OCI-LY7 (cell line): Measurements from ENCODE around the gene GAS6. TPM values are rescaled to one million over a fixed set of nuclear protein-coding genes. Genes with fewer than 3 reads are reported as not detected.

Experiments used
- BruUV-seq: library from RNA; stranded (reverse); fragments of 400-500 nt; replicated peaks from 2 replicates; lab custom pipeline; 2021; lab: Mats Ljungman, UMichigan
- CTCF ChIA-PET: fragments of 300-600 bp; sonication (Branson Sonifier 250); formaldehyde crosslinking; loops from one replicate; lab custom pipeline; 2022; ENCODE audit warnings: antibody characterized with exemption; ENCODE audit not compliant: unreplicated experiment; lab: Charles Lee
- POLR2A ChIA-PET: fragments of 300-600 bp; sonication (Branson Sonifier 250); formaldehyde crosslinking; loops from one replicate; lab custom pipeline; 2022; ENCODE audit warnings: antibody characterized with exemption; lab: Charles Lee
- DNase-seq: peaks from one replicate; pipeline ENCODE4 v3.0.0-alpha.2; 2015; ENCODE audit warnings: low spot score
- H2AFZ ChIP-seq: fragments of 200-600 bp; sonication (generic), shearing (Covaris generic); 2 replicates; pipeline ENCODE4 v1.6.1; 2014; ENCODE audit warnings: mild to moderate bottlenecking, antibody characterized with exemption, low read length, moderate library complexity
- H3K27ac ChIP-seq: fragments of 200-600 bp; sonication (generic); 2 replicates; pipeline ENCODE4 v1.5.1; 2014; ENCODE audit warnings: mixed run types, low read depth, mild to moderate bottlenecking, moderate library complexity, low read length, inconsistent platforms; ENCODE audit not compliant: poor library complexity, severe bottlenecking
- H3K36me3 ChIP-seq: fragments of 200-600 bp; sonication (generic); 2 replicates; pipeline ENCODE4 v1.6.1; 2014; ENCODE audit warnings: mild to moderate bottlenecking, antibody characterized with exemption, low read length, moderate library complexity, mixed read lengths; ENCODE audit not compliant: insufficient read depth
- H3K4me1 ChIP-seq: fragments of 200-600 bp; sonication (generic); 2 replicates; pipeline ENCODE4 v1.5.1; 2014; ENCODE audit warnings: mild to moderate bottlenecking, low read length; ENCODE audit not compliant: insufficient read depth, poor library complexity, severe bottlenecking
- H3K4me2 ChIP-seq: fragments of 200-600 bp; sonication (generic); 2 replicates; pipeline ENCODE4 v1.6.1; 2014; ENCODE audit warnings: mild to moderate bottlenecking, low read length
- H3K4me3 ChIP-seq: fragments of 200-600 bp; sonication (generic); 2 replicates; pipeline ENCODE4 v1.5.1; 2014; ENCODE audit warnings: mild to moderate bottlenecking, low read depth, low read length; ENCODE audit not compliant: poor library complexity, severe bottlenecking
- H3K79me2 ChIP-seq: fragments of 200-600 bp; sonication (generic); 2 replicates; pipeline ENCODE4 v1.6.1; 2016; ENCODE audit warnings: low read depth, mild to moderate bottlenecking, low read length, moderate library complexity, mixed read lengths; ENCODE audit not compliant: insufficient read depth
- H3K9me2 ChIP-seq: fragments of 200-600 bp; sonication (generic); 2 replicates; pipeline ENCODE4 v1.6.1; 2016; ENCODE audit warnings: mild to moderate bottlenecking, low read length, mixed read lengths; ENCODE audit not compliant: insufficient read depth
- H3K9me3 ChIP-seq: fragments of 200-600 bp; sonication (generic); 2 replicates; pipeline ENCODE4 v1.6.1; 2014; ENCODE audit warnings: mild to moderate bottlenecking, mixed run types, low read length, mixed read lengths
- H4K20me1 ChIP-seq: fragments of 200-600 bp; sonication (generic); 2 replicates; pipeline ENCODE4 v1.6.1; 2014; ENCODE audit warnings: mild to moderate bottlenecking, antibody characterized with exemption, low read length, moderate library complexity, mixed read lengths; ENCODE audit not compliant: insufficient read depth
- EZH2phosphoT487 ChIP-seq: fragments of 200-600 bp; sonication (generic); IDR thresholded peaks from 2 replicates; pipeline ENCODE4 v1.6.1; 2018; ENCODE audit warnings: low read depth, borderline replicate concordance, mild to moderate bottlenecking, mixed run types, antibody characterized with exemption, low read length, moderate library complexity, mixed read lengths
- intact Hi-C: fragments of 100-400 bp; cut with micrococcal nuclease; formaldehyde crosslinking; loops from one replicate; pipeline ENCODE4 v1.10.0; 2022; ENCODE audit not compliant: unreplicated experiment
- total RNA-seq, 2 experiments: library from RNA; depleted of rRNA in 1 of 2; stranded (reverse); fragments of >200 nt in 1 of 2; shearing (Covaris generic) in 1 of 2; gene quantifications; 2 replicates each; pipeline ENCODE4 v1.2.3, GENCODE V29; 2014 to 2022
- TF ChIP-seq, protein P1 (sequence below): fragments of 200-600 bp; sonication (generic); conservative IDR thresholded peaks from 2 replicates; pipeline ENCODE4 v1.5.1; 2014; ENCODE audit warnings: mild to moderate bottlenecking, antibody characterized with exemption, low read length, moderate library complexity, mixed read lengths

GAS6 gene
- total RNA-seq, 2 experiments from 2014 or later, result not detected

DNA sequence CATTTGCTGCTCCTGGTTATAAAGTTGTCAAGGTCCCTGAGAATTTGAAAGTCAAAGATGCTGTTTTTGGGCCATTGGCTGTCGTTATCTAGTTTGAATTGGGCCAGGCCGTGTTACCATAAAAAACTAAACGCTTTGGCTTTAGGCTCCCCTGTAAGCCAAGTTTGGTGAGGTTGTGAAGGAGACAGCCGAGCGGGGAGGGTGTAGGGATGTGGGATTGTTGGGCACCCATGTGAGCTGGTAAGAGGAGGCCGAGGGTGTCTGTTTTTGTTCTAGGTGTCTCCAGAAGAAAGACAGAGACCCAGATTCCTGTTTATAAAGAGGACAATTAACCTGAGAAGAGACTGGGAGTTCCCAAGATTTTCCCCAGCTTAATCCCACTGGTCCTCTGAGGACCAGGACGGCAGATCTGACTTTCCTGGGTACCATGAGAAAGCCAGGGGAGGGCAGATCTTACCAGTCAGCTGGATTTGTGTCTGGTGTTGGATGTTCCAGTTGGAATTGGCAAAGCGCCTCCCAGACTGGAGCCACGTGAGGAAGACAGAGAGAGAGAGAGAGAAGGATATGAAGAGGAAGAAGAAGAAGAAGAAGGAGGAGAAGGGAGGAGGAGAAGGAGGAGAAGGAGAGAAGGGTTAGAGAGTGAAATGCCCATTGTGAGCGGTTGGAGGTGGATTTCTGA lies 79.8 kb downstream of the GAS6 start:
- Histone ChIP-seq H4K20me1 (no peaks in the 10 kb centered on the region), H3K4me2 (no peak overlapping the region), H3K79me2 (no peaks in the 10 kb centered on the region), H3K27ac (no peak overlapping the region), H3K36me3 (no peaks in the 10 kb centered on the region), H3K9me2 (no peaks in the 10 kb centered on the region), H3K4me3 (no peak overlapping the region), H3K9me3 (no peaks in the 10 kb centered on the region), H3K4me1 (no peaks in the 10 kb centered on the region), H2AFZ (no peak overlapping the region)
- POLR2A ChIA-PET, result no interaction called here
- no peak for TF ChIP-seq EZH2phosphoT487
- TF ChIP-seq, protein P1, sequence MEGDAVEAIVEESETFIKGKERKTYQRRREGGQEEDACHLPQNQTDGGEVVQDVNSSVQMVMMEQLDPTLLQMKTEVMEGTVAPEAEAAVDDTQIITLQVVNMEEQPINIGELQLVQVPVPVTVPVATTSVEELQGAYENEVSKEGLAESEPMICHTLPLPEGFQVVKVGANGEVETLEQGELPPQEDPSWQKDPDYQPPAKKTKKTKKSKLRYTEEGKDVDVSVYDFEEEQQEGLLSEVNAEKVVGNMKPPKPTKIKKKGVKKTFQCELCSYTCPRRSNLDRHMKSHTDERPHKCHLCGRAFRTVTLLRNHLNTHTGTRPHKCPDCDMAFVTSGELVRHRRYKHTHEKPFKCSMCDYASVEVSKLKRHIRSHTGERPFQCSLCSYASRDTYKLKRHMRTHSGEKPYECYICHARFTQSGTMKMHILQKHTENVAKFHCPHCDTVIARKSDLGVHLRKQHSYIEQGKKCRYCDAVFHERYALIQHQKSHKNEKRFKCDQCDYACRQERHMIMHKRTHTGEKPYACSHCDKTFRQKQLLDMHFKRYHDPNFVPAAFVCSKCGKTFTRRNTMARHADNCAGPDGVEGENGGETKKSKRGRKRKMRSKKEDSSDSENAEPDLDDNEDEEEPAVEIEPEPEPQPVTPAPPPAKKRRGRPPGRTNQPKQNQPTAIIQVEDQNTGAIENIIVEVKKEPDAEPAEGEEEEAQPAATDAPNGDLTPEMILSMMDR, result no peak
- BruUV-seq, result no TSS peak
- intact Hi-C loops, result no loop called here
- no peak for DNase-seq
- CTCF ChIA-PET, result no interaction called here

DNA sequence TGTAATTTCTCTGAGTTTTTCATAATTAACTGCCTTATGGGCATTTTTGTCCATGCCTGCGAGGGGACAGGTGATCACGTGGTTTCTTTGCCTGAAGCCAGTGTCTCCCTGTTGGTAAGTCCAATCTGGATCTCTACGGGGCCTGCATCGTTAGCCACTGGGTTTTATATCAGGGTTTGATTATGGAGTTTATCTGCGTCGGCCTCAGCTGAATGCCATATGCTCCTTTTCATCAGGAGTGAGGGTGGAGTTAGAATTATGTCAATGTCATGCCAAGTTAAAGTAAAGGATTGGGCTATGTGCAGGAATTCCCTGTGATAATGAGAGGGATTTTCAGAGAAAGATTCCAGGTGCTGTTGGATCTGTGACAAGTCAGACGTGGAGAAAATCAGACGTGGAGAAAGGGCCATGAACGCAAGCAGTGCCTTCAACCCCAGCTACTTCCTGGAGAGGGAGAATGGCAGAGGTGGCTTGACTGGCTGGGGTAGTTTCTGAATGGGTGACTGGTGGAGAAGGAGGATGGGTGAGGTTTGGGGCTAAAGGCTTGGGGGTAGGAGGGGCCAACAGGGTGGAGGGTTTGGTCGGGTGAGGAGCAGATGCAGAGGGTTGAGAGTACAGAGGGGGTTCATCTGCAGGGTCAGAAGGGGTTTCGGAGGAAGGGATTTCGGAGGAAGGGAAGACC lies 80.5 kb downstream of the GAS6 start:
- intact Hi-C loops, result no loop called here
- ChIA-PET CTCF (no interaction called here), POLR2A (no interaction called here)
- H4K20me1 ChIP-seq, result no peaks in the 10 kb centered on the region
- no peaks in the 10 kb centered on the region for H3K4me1 ChIP-seq
- no peak overlapping the region for H3K27ac ChIP-seq
- no peak overlapping the region for H3K4me3 ChIP-seq
- no peaks in the 10 kb centered on the region for H3K79me2 ChIP-seq
- no peaks in the 10 kb centered on the region for H3K36me3 ChIP-seq
- no TSS peak for BruUV-seq
- H3K9me3 ChIP-seq, result no peaks in the 10 kb centered on the region
- no peak overlapping the region for H3K4me2 ChIP-seq
- DNase-seq, result no peak
- no peak overlapping the region for H2AFZ ChIP-seq
- no peak for TF ChIP-seq EZH2phosphoT487
- TF ChIP-seq, protein P1, result no peak
- H3K9me2 ChIP-seq, result no peaks in the 10 kb centered on the region

DNA sequence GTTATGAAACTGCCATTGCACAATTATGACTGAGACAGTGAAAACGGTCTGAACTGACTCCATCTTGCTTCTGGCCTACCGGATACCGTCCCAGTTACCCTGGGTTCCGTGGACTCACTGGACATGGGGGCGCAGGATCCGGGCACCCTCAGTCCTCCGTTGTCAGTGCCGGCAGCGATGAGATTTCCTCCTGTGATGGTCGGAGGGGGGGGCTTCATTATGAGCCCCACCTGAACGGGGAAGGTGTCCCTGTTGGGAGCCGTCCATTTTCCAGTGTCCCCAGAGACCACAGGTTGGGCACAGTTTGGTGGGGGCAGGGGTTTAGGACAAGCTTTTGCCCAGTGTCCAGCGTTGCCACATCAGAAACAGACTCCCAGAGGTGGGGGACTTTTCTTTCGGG lies 81.4 kb downstream of the GAS6 start:
- no peaks in the 10 kb centered on the region for H3K4me1 ChIP-seq
- H2AFZ ChIP-seq, result no peak overlapping the region
- ChIA-PET CTCF (no interaction called here), POLR2A (no interaction called here)
- no peak overlapping the region for H3K4me3 ChIP-seq
- TF ChIP-seq EZH2phosphoT487, result no peak
- TF ChIP-seq, protein P1, result no peak
- DNase-seq, result no peak
- no peaks in the 10 kb centered on the region for H4K20me1 ChIP-seq
- BruUV-seq, result no TSS peak
- H3K9me2 ChIP-seq, result no peaks in the 10 kb centered on the region
- H3K79me2 ChIP-seq, result no peaks in the 10 kb centered on the region
- H3K36me3 ChIP-seq, result no peaks in the 10 kb centered on the region
- intact Hi-C loops, result no loop called here
- H3K9me3 ChIP-seq, result no peaks in the 10 kb centered on the region
- H3K4me2 ChIP-seq, result no peak overlapping the region
- H3K27ac ChIP-seq, result no peak overlapping the region
